Upper lobe of left lung (tissue), 6 donors: Measurements from ENCODE around the gene VPS18. TPM values are rescaled to one million over a fixed set of nuclear protein-coding genes. Genes with fewer than 3 reads are reported as not detected.

Experiments
- ATAC-seq, 2 donors: fragments of 200-7000 bp; cut with Tn5 transposase; one replicate each; pipeline ENCODE4 v1.9.1; 2022; ENCODE audit warnings: mild to moderate bottlenecking in 2 of 2, moderate library complexity in 2 of 2; ENCODE audit not compliant: low FRiP score in 2 of 2
- DNase-seq, 2 donors: peaks; one replicate each; pipeline ENCODE4 v3.0.0-alpha.2; 2019 to 2020
- H3K27ac ChIP-seq, 4 donors: fragments of 200-600 bp; sonication (generic); one replicate each; pipeline ENCODE4 v1.5.1; 2016 to 2019
- H3K27me3 ChIP-seq, 4 donors: fragments of 200-600 bp; sonication (generic); one replicate each; pipeline ENCODE4 v1.5.1; 2017 to 2019
- H3K36me3 ChIP-seq, 4 donors: fragments of 200-600 bp; sonication (generic); one replicate each; pipeline ENCODE4 v1.5.1; 2016 to 2019
- H3K4me1 ChIP-seq, 4 donors: fragments of 200-600 bp; sonication (generic); one replicate each; pipeline ENCODE4 v1.5.1; 2018 to 2019
- H3K4me3 ChIP-seq, 4 donors: fragments of 200-600 bp; sonication (generic); one replicate each; pipeline ENCODE4 v1.5.1; 2017 to 2019; ENCODE audit warnings: mild to moderate bottlenecking in 2 of 4, moderate library complexity in 1 of 4
- H3K9me3 ChIP-seq, 4 donors: fragments of 200-600 bp; sonication (generic); one replicate each; pipeline ENCODE4 v1.5.1; 2018 to 2019
- CTCF ChIP-seq, 6 experiments: fragments of 450-650 bp in 4 of 6; fragments of 200-600 bp in 2 of 6; sonication (generic) in 2 of 6; IDR thresholded peaks; one replicate each; pipeline ENCODE4 v1.5.1; 2016 to 2019; ENCODE audit warnings: antibody characterized with exemption in 6 of 6
- EP300 ChIP-seq, 4 donors: sonication (generic); formaldehyde crosslinking; IDR thresholded peaks; one replicate each; pipeline ENCODE4 v1.5.1; 2017; ENCODE audit warnings: antibody characterized with exemption in 4 of 4, control low read depth in 2 of 4
- POLR2A ChIP-seq, 4 donors: fragments of 450-650 bp; IDR thresholded peaks; one replicate each; pipeline ENCODE4 v1.5.1; 2016 to 2017; ENCODE audit warnings: antibody characterized with exemption in 4 of 4, mild to moderate bottlenecking in 2 of 4
- POLR2AphosphoS5 ChIP-seq, 2 donors: sonication (generic); formaldehyde crosslinking; IDR thresholded peaks; one replicate each; pipeline ENCODE4 v1.5.1; 2017; ENCODE audit warnings: antibody characterized with exemption in 2 of 2
- WGBS, 2 donors: methylation state at CpG; one replicate each; pipeline ENCODE4 v1.1.5; 2017 to 2018; 5-methylcytosine and 5-hydroxymethylcytosine counted together
- total RNA-seq, 6 donors: library from RNA; depleted of rRNA in 4 of 6; stranded (reverse); fragments of >200 nt in 4 of 6; gene quantifications; one replicate each; pipeline versions ENCODE4 v1.1.0 to v1.2.1, GENCODE V29; 2016 to 2021
- donor health status: DM: no; HTN: no; CAD: no; lungs with moderate emphysema.
- donor health status: DM: no; HTN: yes; CAD: no; lungs with severe emphysema.

VPS18 gene
- total RNA-seq, 6 donors from 2014 or later: 19.9 to 43.2 (median 29.2) TPM

- no peaks in the 10 kb centered on the region for H3K9me3 ChIP-seq
- peaks cover 13 to 31% (median 21%) of the 10 kb centered on the region in 4 donors for H3K4me1 ChIP-seq
- H3K4me3 ChIP-seq: no peak overlapping the region
- no peak for TF ChIP-seq POLR2AphosphoS5 (IDR thresholded peaks at IDR 0.05)
- TF ChIP-seq POLR2A (IDR thresholded peaks at IDR 0.05): no peak
- no peak for TF ChIP-seq EP300 (IDR thresholded peaks at IDR 0.05)
- TF ChIP-seq CTCF (IDR thresholded peaks at IDR 0.05): no peak
- peak in 1 of 2 donors; percentile 86 for DNase-seq
- ATAC-seq: no peak
- whole genome bisulfite sequencing, 2 donors: 75 to 76% methylated on average over 22 of the region's 22 CpGs
- H3K27me3 ChIP-seq: no peaks in the 10 kb centered on the region
- H3K27ac ChIP-seq: peak overlapping the region in 2 of 4 donors; percentile 82 to 94
- peaks cover 0 to 25% (median 10%) of the 10 kb centered on the region in 4 donors for H3K36me3 ChIP-seq
These were observed 1.1 kb upstream of the VPS18 start for GRCh38 chr15:40893019-40893670.

GRCh38 chr15:40894681-40895448 is 615 bp downstream of the VPS18 start:
- TF ChIP-seq EP300 (IDR thresholded peaks at IDR 0.05): no peak
- peak; percentile 36 to 85 (median 54) for TF ChIP-seq CTCF (IDR thresholded peaks at IDR 0.05)
- TF ChIP-seq POLR2AphosphoS5 (IDR thresholded peaks at IDR 0.05): no peak
- no peak for TF ChIP-seq POLR2A (IDR thresholded peaks at IDR 0.05)

GRCh38 chr15:40899536-40900207 is 5.4 kb downstream of the VPS18 start:
- H3K9me3 ChIP-seq: no peaks in the 10 kb centered on the region
- H3K4me3 ChIP-seq: no peak overlapping the region
- H3K4me1 ChIP-seq: peaks cover 28 to 50% (median 37%) of the 10 kb centered on the region in 4 donors
- no peak for TF ChIP-seq CTCF (IDR thresholded peaks at IDR 0.05)
- no peak for TF ChIP-seq EP300 (IDR thresholded peaks at IDR 0.05)
- no peak for TF ChIP-seq POLR2A (IDR thresholded peaks at IDR 0.05)
- TF ChIP-seq POLR2AphosphoS5 (IDR thresholded peaks at IDR 0.05): no peak
- DNase-seq (peak in 1 of 2 donors; percentile 60), ATAC-seq (no peak)
- H3K27me3 ChIP-seq: no peaks in the 10 kb centered on the region
- 93 to 96% methylated on average over 26 to 30 of the region's 33 CpGs for WGBS, 2 donors
- H3K27ac ChIP-seq: no peak overlapping the region
- peaks cover 26 to 82% (median 60%) of the 10 kb centered on the region in 4 donors for H3K36me3 ChIP-seq

More at GRCh38 chr15:40894681-40895448, 615 bp downstream of the VPS18 start:
- H3K27me3 ChIP-seq: no peaks in the 10 kb centered on the region
- H3K9me3 ChIP-seq: no peaks in the 10 kb centered on the region
- peak overlapping the region; percentile 86 to 95 (median 92) for H3K27ac ChIP-seq
- peaks cover 13 to 31% (median 21%) of the 10 kb centered on the region in 4 donors for H3K4me1 ChIP-seq
- peaks cover 13 to 42% (median 25%) of the 10 kb centered on the region in 4 donors for H3K36me3 ChIP-seq
- DNase-seq (peak; percentile 55 to 86), ATAC-seq (peak; percentile 81 to 85)
- WGBS, 2 donors: 5 to 7% methylated on average over 8 to 22 of the region's 33 CpGs
- peak overlapping the region; percentile 64 to 94 (median 78) for H3K4me3 ChIP-seq

- ATAC-seq: no peak
- DNase-seq: peak in 1 of 2 donors; percentile 73
- TF ChIP-seq EP300 (IDR thresholded peaks at IDR 0.05) (no peak), POLR2AphosphoS5 (IDR thresholded peaks at IDR 0.05) (no peak), CTCF (IDR thresholded peaks at IDR 0.05) (no peak), POLR2A (IDR thresholded peaks at IDR 0.05) (no peak)
- Histone ChIP-seq H3K4me1 (peaks cover 30 to 52% (median 39%) of the 10 kb centered on the region in 4 donors), H3K9me3 (no peaks in the 10 kb centered on the region), H3K36me3 (peaks cover 26 to 81% (median 60%) of the 10 kb centered on the region in 4 donors), H3K27me3 (no peaks in the 10 kb centered on the region), H3K4me3 (no peak overlapping the region), H3K27ac (no peak overlapping the region)
- WGBS, 2 donors: 95 to 96% methylated on average over 24 to 34 of the region's 36 CpGs
These were observed 6.2 kb downstream of the VPS18 start for GRCh38 chr15:40900256-40901052.
